Liver (tissue), 9 donors: Measurements from ENCODE around the gene PPIA. TPM values are rescaled to one million over a fixed set of nuclear protein-coding genes. Genes with fewer than 3 reads are reported as not detected.

ENCODE experiments used
- DNase-seq: peaks from one replicate; pipeline ENCODE4 v3.0.0-alpha.2; 2017; ENCODE audit warnings: low spot score
- H3K27ac ChIP-seq, 2 donors: one replicate each; pipeline ENCODE4 v1.7.0; 2013; ENCODE audit warnings: inconsistent platforms in 2 of 2, low read length in 2 of 2, control low read depth in 1 of 2, low read depth in 1 of 2, mild to moderate bottlenecking in 1 of 2
- H3K27me3 ChIP-seq, 4 donors: one replicate each; pipeline versions ENCODE4 v1.6.1 to v1.7.0; 2013; ENCODE audit warnings: low read length in 3 of 4, inconsistent platforms in 1 of 4, mild to moderate bottlenecking in 1 of 4, moderate library complexity in 1 of 4; ENCODE audit not compliant: control insufficient read depth in 4 of 4, insufficient read depth in 4 of 4
- H3K36me3 ChIP-seq, 4 donors: one replicate each; pipeline versions ENCODE4 v1.6.1 to v1.7.0; 2013; ENCODE audit warnings: low read length in 3 of 4, mild to moderate bottlenecking in 3 of 4, low read depth in 1 of 4, moderate library complexity in 1 of 4; ENCODE audit not compliant: control insufficient read depth in 4 of 4, insufficient read depth in 3 of 4
- H3K4me1 ChIP-seq, 4 donors: one replicate each; pipeline versions ENCODE4 v1.6.1 to v1.7.0; 2013; ENCODE audit warnings: low read length in 3 of 4, mild to moderate bottlenecking in 3 of 4, moderate library complexity in 1 of 4; ENCODE audit not compliant: control insufficient read depth in 4 of 4, insufficient read depth in 4 of 4
- H3K4me3 ChIP-seq, 3 donors: one replicate each; pipeline versions ENCODE4 v1.6.1 to v1.7.0; 2013; ENCODE audit warnings: low read length in 3 of 3, control low read depth in 1 of 3, low read depth in 1 of 3, mild to moderate bottlenecking in 1 of 3
- H3K9ac ChIP-seq, 2 donors: one replicate each; pipeline ENCODE4 v1.7.0; 2013; ENCODE audit warnings: low read length in 2 of 2, mild to moderate bottlenecking in 2 of 2, moderate library complexity in 2 of 2, control low read depth in 1 of 2, low read depth in 1 of 2
- H3K9me3 ChIP-seq, 4 donors: one replicate each; pipeline versions ENCODE4 v1.6.1 to v1.7.0; 2013; ENCODE audit warnings: low read length in 3 of 4; ENCODE audit not compliant: control insufficient read depth in 4 of 4
- ATF3 ChIP-seq: IDR thresholded peaks from 2 replicates; pipeline ENCODE4 v1.6.1; 2016; ENCODE audit warnings: antibody characterized with exemption
- EGR1 ChIP-seq, 2 donors: IDR thresholded peaks; 2 replicates each; pipeline ENCODE4 v1.6.1; 2016 to 2018; ENCODE audit warnings: antibody characterized with exemption in 2 of 2, low read depth in 2 of 2
- FOXA2 ChIP-seq: IDR thresholded peaks from 2 replicates; pipeline ENCODE4 v1.6.1; 2016; ENCODE audit warnings: antibody characterized with exemption
- GABPA ChIP-seq, 2 donors: IDR thresholded peaks in 1 of 2; conservative IDR thresholded peaks in 1 of 2; 2 replicates each; pipeline ENCODE4 v1.6.1; 2016; ENCODE audit warnings: antibody characterized with exemption in 2 of 2, mild to moderate bottlenecking in 1 of 2, moderate library complexity in 1 of 2
- HNF4A ChIP-seq, 2 donors: conservative IDR thresholded peaks; 2 replicates each; pipeline ENCODE4 v1.6.1; 2016; ENCODE audit warnings: antibody characterized with exemption in 2 of 2, mild to moderate bottlenecking in 2 of 2
- HNF4G ChIP-seq: IDR thresholded peaks from 2 replicates; pipeline ENCODE4 v1.6.1; 2016; ENCODE audit warnings: antibody characterized with exemption
- JUND ChIP-seq, 2 donors: IDR thresholded peaks; 2 replicates each; pipeline ENCODE4 v1.6.1; 2016; ENCODE audit warnings: antibody characterized with exemption in 2 of 2
- NR2F2 ChIP-seq: IDR thresholded peaks from 2 replicates; pipeline ENCODE4 v1.6.1; 2016; ENCODE audit warnings: antibody characterized with exemption
- RAD21 ChIP-seq, 2 donors: IDR thresholded peaks; 2 replicates each; pipeline ENCODE4 v1.6.1; 2016; ENCODE audit warnings: antibody characterized with exemption in 2 of 2, mild to moderate bottlenecking in 2 of 2
- RXRA ChIP-seq, 2 donors: IDR thresholded peaks; 2 replicates each; pipeline ENCODE4 v1.6.1; 2017 to 2018; ENCODE audit warnings: antibody characterized with exemption in 2 of 2, mild to moderate bottlenecking in 1 of 2
- SP1 ChIP-seq: IDR thresholded peaks from 2 replicates; pipeline ENCODE4 v1.6.1; 2018; ENCODE audit warnings: antibody characterized with exemption, mild to moderate bottlenecking
- TAF1 ChIP-seq: conservative IDR thresholded peaks from 2 replicates; pipeline ENCODE4 v1.6.1; 2016; ENCODE audit warnings: antibody characterized with exemption, mild to moderate bottlenecking
- YY1 ChIP-seq: IDR thresholded peaks from 2 replicates; pipeline ENCODE4 v1.6.1; 2016; ENCODE audit warnings: antibody characterized with exemption, mild to moderate bottlenecking
- WGBS: extraction: QIAGEN DNeasy Blood & Tissue Kit; methylation state at CpG from one replicate; pipeline ENCODE4 v1.1.7; 2013; 5-methylcytosine and 5-hydroxymethylcytosine counted together
- polyA plus RNA-seq, 2 donors: library from polyadenylated mRNA; stranded (reverse) in 1 of 2; unstranded in 1 of 2; fragments of 200-250 nt in 1 of 2; fragments of >200 nt in 1 of 2; fragmentation: Nextera tagmentation in 1 of 2; extraction: Ambion mirVana in 1 of 2; gene quantifications; one replicate each; pipeline versions ENCODE4 v1.2.1 to v1.2.3, GENCODE V29; 2013 to 2015
- total RNA-seq, 2 donors: library from RNA; depleted of rRNA; stranded (reverse); fragments of >200 nt; gene quantifications; one replicate each; pipeline ENCODE4 v1.2.3, GENCODE V29; 2014
- TF ChIP-seq, protein P1 (sequence below): IDR thresholded peaks from 2 replicates; pipeline ENCODE4 v1.6.1; 2016; ENCODE audit warnings: antibody characterized with exemption
- TF ChIP-seq, protein P2 (sequence below): IDR thresholded peaks from 2 replicates; pipeline ENCODE4 v1.6.1; 2016; ENCODE audit warnings: antibody characterized with exemption
- TF ChIP-seq, protein P3 (sequence below): IDR thresholded peaks from 2 replicates; pipeline ENCODE4 v1.6.1; 2016; ENCODE audit warnings: antibody characterized with exemption, mild to moderate bottlenecking
- donor health status: healthy.
- donor health status: healthy.
- donor health status: healthy.
- donor health status: healthy.
- donor health status: healthy.

Gene PPIA
- total and polyA plus RNA-seq, 4 donors: 834 to 1,873 (median 1,399) TPM

DNA sequence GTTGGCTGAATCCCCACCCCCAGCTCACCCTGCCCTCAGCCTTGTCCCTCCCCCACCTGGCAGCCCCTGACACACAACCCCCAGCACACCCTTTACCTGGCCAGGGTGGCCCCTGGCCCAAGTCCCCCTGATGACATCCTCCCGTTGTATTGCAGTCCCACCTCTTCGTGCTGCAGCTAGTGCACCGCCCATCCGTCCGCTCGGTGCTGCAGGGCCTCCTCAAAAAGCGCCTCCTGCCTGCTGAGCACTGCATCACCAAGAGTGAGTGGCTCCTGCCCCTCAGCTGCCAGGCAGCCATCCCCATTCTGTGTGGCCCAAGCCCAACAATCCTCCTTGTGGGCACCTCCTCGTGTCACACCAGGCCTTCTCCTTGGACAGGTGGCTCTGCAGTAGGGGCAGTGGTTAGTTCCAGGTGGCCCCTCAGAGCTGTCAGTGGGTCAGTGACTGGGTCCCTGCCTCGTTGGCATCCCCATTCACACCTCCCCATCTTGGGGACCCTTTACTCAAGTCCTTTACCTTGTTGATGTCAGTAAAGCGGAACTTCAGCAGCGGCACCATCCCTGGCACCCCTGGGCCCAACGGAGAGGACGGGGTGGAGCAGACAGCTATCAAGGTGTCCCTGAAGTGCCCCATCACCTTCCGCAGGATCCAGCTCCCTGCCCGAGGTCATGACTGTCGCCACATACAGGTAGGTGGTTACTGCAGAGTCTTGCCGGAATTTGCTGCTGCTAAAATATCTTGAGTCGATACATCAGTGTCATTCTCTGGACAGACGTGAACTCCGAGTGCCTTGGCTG is 33.6 kb upstream of the PPIA start:
- no peak overlapping the region for H3K4me3 ChIP-seq
- no peak overlapping the region for H3K27ac ChIP-seq
- WGBS: 97% methylated on average over 20 of the region's 20 CpGs
- no peak overlapping the region for H3K9ac ChIP-seq
- DNase-seq: no peak
- H3K4me1 ChIP-seq: peaks cover 3 to 34% (median 26%) of the 10 kb centered on the region in 4 donors
- no peak for TF ChIP-seq GABPA (IDR thresholded peaks at IDR 0.05 in 1 of 2, conservative IDR thresholded peaks at IDR 0.05 in 1 of 2)
- no peaks in the 10 kb centered on the region for H3K9me3 ChIP-seq
- peaks cover 12 to 76% (median 20%) of the 10 kb centered on the region in 4 donors for H3K36me3 ChIP-seq
- no peaks in the 10 kb centered on the region for H3K27me3 ChIP-seq

DNA sequence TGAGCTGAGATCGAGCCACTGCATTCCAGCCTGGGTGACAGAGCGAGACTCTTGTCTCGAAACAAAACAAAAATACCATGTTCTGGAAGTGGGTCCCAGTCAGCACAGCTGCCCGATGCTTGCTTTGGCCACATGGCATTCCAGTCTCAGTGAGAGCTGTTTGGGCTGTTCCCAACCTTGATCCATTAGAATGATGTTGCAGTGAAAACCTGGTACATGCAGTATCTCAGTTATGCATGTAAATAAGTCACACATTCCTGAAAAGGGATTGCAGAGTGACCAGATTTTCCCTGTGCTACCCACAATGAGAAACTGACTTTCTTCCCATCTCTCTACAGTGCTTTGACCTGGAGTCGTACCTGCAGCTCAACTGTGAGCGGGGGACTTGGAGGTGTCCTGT is 32.4 kb upstream of the PPIA start:
- WGBS: 97% methylated on average over 6 of the region's 6 CpGs
- Histone ChIP-seq H3K4me3 (no peak overlapping the region), H3K27me3 (no peaks in the 10 kb centered on the region), H3K9me3 (no peaks in the 10 kb centered on the region), H3K36me3 (peaks cover 10 to 73% (median 20%) of the 10 kb centered on the region in 4 donors), H3K27ac (peak overlapping the region; percentile 23 to 57), H3K4me1 (peaks cover 9 to 45% (median 36%) of the 10 kb centered on the region in 4 donors), H3K9ac (no peak overlapping the region)
- no peak for DNase-seq
- TF ChIP-seq, protein P1, sequence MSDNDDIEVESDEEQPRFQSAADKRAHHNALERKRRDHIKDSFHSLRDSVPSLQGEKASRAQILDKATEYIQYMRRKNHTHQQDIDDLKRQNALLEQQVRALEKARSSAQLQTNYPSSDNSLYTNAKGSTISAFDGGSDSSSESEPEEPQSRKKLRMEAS: no peak
- TF ChIP-seq GABPA (IDR thresholded peaks at IDR 0.05 in 1 of 2, conservative IDR thresholded peaks at IDR 0.05 in 1 of 2) (no peak), RXRA (IDR thresholded peaks at IDR 0.05) (no peak), RAD21 (IDR thresholded peaks at IDR 0.05) (no peak), NR2F2 (no peak), TAF1 (no peak), HNF4G (no peak)

DNA sequence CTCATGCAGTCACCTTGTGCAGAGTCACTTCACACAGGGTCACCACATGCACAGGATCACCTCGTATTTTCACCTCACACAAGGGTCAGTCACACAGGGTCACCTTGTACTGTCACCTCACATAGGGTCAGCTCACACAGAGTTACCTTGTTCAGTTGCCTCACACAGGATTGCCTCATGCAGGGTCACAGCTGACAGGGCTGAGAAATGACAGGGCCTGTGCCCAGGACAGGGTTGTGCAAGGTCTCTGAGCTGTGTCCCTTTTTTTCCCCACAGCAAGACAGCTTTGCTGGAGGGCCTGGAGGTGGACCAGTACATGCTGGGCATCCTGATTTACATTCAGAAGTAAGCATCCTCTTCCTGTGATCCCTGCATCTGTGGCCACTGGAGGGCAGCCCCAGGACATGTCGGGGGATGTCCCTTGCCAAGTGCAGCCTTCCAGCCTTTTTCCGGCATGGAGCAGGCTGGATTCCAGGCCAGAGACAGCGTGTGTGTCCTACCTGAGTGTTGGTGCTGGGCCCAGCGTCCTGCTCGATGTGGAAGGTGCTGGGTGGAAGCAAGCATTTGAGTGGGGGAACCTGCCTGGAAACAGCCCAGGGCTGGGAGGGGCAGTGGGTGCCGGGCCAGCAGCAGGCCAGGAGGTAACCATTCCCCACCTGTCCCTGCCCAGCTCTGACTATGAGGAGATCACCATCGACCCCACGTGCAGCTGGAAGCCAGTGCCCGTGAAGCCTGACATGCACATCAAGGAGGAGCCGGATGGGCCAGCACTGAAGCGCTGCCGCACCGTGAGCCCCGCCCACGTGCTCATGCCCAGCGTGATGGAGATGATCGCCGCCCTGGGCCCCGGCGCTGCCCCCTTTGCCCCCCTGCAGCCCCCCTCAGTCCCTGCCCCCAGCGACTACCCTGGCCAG is 31.6 kb upstream of the PPIA start:
- Histone ChIP-seq H3K9me3 (no peaks in the 10 kb centered on the region), H3K4me3 (no peak overlapping the region), H3K36me3 (peaks cover 10 to 65% (median 16%) of the 10 kb centered on the region in 4 donors), H3K9ac (no peak overlapping the region), H3K27me3 (no peaks in the 10 kb centered on the region), H3K27ac (peak overlapping the region; percentile 23 to 57), H3K4me1 (peaks cover 9 to 52% (median 43%) of the 10 kb centered on the region in 4 donors)
- 72% methylated on average over 22 of the region's 22 CpGs for WGBS
- peak; percentile 59 for DNase-seq
- TF ChIP-seq SP1 (peak; percentile 90), FOXA2 (no peak), RXRA (IDR thresholded peaks at IDR 0.05) (peak; percentile 100), EGR1 (IDR thresholded peaks at IDR 0.05; ENCODE audit: low read depth in 2 of 2) (peak in 1 of 2 donors; percentile 44), ATF3 (peak; percentile 99), YY1 (no peak), JUND (IDR thresholded peaks at IDR 0.05) (peak; percentile 87), HNF4A (conservative IDR thresholded peaks at IDR 0.05) (peak; percentile 90 to 93), HNF4G (peak; percentile 71), GABPA (IDR thresholded peaks at IDR 0.05 in 1 of 2, conservative IDR thresholded peaks at IDR 0.05 in 1 of 2) (peak in 1 of 2 donors; percentile 64), NR2F2 (peak; percentile 96), RAD21 (IDR thresholded peaks at IDR 0.05) (peak in 1 of 2 donors; percentile 72)
- TF ChIP-seq, protein P2, sequence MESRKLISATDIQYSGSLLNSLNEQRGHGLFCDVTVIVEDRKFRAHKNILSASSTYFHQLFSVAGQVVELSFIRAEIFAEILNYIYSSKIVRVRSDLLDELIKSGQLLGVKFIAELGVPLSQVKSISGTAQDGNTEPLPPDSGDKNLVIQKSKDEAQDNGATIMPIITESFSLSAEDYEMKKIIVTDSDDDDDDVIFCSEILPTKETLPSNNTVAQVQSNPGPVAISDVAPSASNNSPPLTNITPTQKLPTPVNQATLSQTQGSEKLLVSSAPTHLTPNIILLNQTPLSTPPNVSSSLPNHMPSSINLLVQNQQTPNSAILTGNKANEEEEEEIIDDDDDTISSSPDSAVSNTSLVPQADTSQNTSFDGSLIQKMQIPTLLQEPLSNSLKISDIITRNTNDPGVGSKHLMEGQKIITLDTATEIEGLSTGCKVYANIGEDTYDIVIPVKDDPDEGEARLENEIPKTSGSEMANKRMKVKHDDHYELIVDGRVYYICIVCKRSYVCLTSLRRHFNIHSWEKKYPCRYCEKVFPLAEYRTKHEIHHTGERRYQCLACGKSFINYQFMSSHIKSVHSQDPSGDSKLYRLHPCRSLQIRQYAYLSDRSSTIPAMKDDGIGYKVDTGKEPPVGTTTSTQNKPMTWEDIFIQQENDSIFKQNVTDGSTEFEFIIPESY: no peak
- TF ChIP-seq, protein P3, sequence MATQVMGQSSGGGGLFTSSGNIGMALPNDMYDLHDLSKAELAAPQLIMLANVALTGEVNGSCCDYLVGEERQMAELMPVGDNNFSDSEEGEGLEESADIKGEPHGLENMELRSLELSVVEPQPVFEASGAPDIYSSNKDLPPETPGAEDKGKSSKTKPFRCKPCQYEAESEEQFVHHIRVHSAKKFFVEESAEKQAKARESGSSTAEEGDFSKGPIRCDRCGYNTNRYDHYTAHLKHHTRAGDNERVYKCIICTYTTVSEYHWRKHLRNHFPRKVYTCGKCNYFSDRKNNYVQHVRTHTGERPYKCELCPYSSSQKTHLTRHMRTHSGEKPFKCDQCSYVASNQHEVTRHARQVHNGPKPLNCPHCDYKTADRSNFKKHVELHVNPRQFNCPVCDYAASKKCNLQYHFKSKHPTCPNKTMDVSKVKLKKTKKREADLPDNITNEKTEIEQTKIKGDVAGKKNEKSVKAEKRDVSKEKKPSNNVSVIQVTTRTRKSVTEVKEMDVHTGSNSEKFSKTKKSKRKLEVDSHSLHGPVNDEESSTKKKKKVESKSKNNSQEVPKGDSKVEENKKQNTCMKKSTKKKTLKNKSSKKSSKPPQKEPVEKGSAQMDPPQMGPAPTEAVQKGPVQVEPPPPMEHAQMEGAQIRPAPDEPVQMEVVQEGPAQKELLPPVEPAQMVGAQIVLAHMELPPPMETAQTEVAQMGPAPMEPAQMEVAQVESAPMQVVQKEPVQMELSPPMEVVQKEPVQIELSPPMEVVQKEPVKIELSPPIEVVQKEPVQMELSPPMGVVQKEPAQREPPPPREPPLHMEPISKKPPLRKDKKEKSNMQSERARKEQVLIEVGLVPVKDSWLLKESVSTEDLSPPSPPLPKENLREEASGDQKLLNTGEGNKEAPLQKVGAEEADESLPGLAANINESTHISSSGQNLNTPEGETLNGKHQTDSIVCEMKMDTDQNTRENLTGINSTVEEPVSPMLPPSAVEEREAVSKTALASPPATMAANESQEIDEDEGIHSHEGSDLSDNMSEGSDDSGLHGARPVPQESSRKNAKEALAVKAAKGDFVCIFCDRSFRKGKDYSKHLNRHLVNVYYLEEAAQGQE: no peak
